Measurements from ENCODE around the gene SLC22A3.

GRCh38 chr6:160408528-160408927 lies 60.4 kb downstream of the SLC22A3 start:
- TF ChIP-seq, protein P1, sequence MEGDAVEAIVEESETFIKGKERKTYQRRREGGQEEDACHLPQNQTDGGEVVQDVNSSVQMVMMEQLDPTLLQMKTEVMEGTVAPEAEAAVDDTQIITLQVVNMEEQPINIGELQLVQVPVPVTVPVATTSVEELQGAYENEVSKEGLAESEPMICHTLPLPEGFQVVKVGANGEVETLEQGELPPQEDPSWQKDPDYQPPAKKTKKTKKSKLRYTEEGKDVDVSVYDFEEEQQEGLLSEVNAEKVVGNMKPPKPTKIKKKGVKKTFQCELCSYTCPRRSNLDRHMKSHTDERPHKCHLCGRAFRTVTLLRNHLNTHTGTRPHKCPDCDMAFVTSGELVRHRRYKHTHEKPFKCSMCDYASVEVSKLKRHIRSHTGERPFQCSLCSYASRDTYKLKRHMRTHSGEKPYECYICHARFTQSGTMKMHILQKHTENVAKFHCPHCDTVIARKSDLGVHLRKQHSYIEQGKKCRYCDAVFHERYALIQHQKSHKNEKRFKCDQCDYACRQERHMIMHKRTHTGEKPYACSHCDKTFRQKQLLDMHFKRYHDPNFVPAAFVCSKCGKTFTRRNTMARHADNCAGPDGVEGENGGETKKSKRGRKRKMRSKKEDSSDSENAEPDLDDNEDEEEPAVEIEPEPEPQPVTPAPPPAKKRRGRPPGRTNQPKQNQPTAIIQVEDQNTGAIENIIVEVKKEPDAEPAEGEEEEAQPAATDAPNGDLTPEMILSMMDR (IDR thresholded peaks at IDR 0.05) = no peak
- TF ChIP-seq ZFX (IDR thresholded peaks at IDR 0.05; ENCODE audit: borderline replicate concordance) = no peak
